HEK293 (cell line): ENCODE measurements around the gene MAN2B2.

Experiments used
- CTCF ChIA-PET: fragments of 350-600 bp; formaldehyde crosslinking; extraction: SDS; loops from one replicate; lab custom pipeline; 2021; ENCODE audit warnings: antibody characterized with exemption; lab: Yijun Ruan, JAX
- POLR2A ChIA-PET: fragments of 300-600 bp; formaldehyde crosslinking; extraction: SDS; loops from one replicate; lab custom pipeline; 2020; ENCODE audit warnings: antibody characterized with exemption, inconsistent platforms; lab: Yijun Ruan, JAX
- H3K27ac ChIP-seq: fragments of 200-500 bp; sonication (Bioruptor generic); 2 replicates; pipeline ENCODE4 v1.5.1; 2014; ENCODE audit warnings: low read depth, low read length, control low read depth, inconsistent platforms; ENCODE audit errors: extremely low read depth
- H3K36me3 ChIP-seq, 2 experiments: fragments of 200-500 bp in 1 of 2; sonication (Bioruptor generic) in 1 of 2; 1 replicate in 1 of 2; 2 replicates in 1 of 2; pipeline ENCODE4 v1.5.1; 2014 to 2017; ENCODE audit warnings: inconsistent platforms in 2 of 2, low read length in 2 of 2; ENCODE audit not compliant: control insufficient read depth in 2 of 2, insufficient read depth in 1 of 2
- H3K4me1 ChIP-seq: fragments of 200-500 bp; sonication (Bioruptor generic); 2 replicates; pipeline ENCODE4 v1.5.1; 2014; ENCODE audit warnings: mild to moderate bottlenecking, low read length, inconsistent platforms; ENCODE audit not compliant: control insufficient read depth, insufficient read depth
- H3K4me3 ChIP-seq: 2 replicates; pipeline ENCODE4 v1.5.1; 2011; ENCODE audit warnings: low read depth, mild to moderate bottlenecking, control low read depth, low read length, moderate library complexity
- H3K9me3 ChIP-seq: fragments of 200-500 bp; sonication (Bioruptor generic); 2 replicates; pipeline ENCODE4 v1.5.1; 2014; ENCODE audit warnings: low read depth, low read length, inconsistent platforms; ENCODE audit not compliant: control insufficient read depth, insufficient read depth
- ATF2 ChIP-seq: fragments of 450-650 bp; formaldehyde crosslinking; IDR thresholded peaks from 2 replicates; pipeline ENCODE4 v1.5.1; 2016; ENCODE audit warnings: missing biosample characterization, missing genetic modification characterization, low read depth
- EGR2 ChIP-seq: fragments of 450-650 bp; formaldehyde crosslinking; IDR thresholded peaks from 2 replicates; pipeline ENCODE4 v1.5.1; 2016; ENCODE audit warnings: low read depth, missing biosample characterization, missing genetic modification characterization
- KLF8 ChIP-seq: fragments of 450-650 bp; formaldehyde crosslinking; IDR thresholded peaks from 2 replicates; pipeline ENCODE4 v1.5.1; 2016; ENCODE audit warnings: missing biosample characterization, missing genetic modification characterization
- KLF9 ChIP-seq: fragments of 450-650 bp; formaldehyde crosslinking; IDR thresholded peaks from 2 replicates; pipeline ENCODE4 v1.5.1; 2016; ENCODE audit warnings: missing biosample characterization, missing genetic modification characterization, low read depth
- REPIN1 ChIP-seq: fragments of 450-650 bp; formaldehyde crosslinking; IDR thresholded peaks from 2 replicates; pipeline ENCODE4 v1.5.1; 2017; ENCODE audit warnings: missing biosample characterization, missing genetic modification characterization, low read depth
- ZBTB17 ChIP-seq: fragments of 450-650 bp; formaldehyde crosslinking; IDR thresholded peaks from 2 replicates; pipeline ENCODE4 v1.5.1; 2016; ENCODE audit warnings: missing biosample characterization, missing genetic modification characterization
- ZBTB20 ChIP-seq: fragments of 450-650 bp; formaldehyde crosslinking; IDR thresholded peaks from 2 replicates; pipeline ENCODE4 v1.5.1; 2016; ENCODE audit warnings: missing biosample characterization, missing genetic modification characterization
- ZEB2 ChIP-seq: fragments of 450-650 bp; formaldehyde crosslinking; IDR thresholded peaks from 2 replicates; pipeline ENCODE4 v1.5.1; 2016; ENCODE audit warnings: missing biosample characterization, missing genetic modification characterization
- ZFHX2 ChIP-seq: fragments of 450-650 bp; formaldehyde crosslinking; conservative IDR thresholded peaks from 2 replicates; pipeline ENCODE4 v1.5.1; 2016; ENCODE audit warnings: missing biosample characterization, missing genetic modification characterization
- ZFP69B ChIP-seq: fragments of 450-650 bp; formaldehyde crosslinking; IDR thresholded peaks from 2 replicates; pipeline ENCODE4 v1.5.1; 2016; ENCODE audit warnings: missing biosample characterization, missing genetic modification characterization
- ZNF23 ChIP-seq: fragments of 450-650 bp; formaldehyde crosslinking; IDR thresholded peaks from 2 replicates; pipeline ENCODE4 v1.5.1; 2016; ENCODE audit warnings: missing biosample characterization, missing genetic modification characterization, borderline replicate concordance
- ZNF335 ChIP-seq: fragments of 450-650 bp; formaldehyde crosslinking; conservative IDR thresholded peaks from 2 replicates; pipeline ENCODE4 v1.5.1; 2016; ENCODE audit warnings: missing biosample characterization, missing genetic modification characterization
- ZNF707 ChIP-seq: fragments of 450-650 bp; formaldehyde crosslinking; IDR thresholded peaks from 2 replicates; pipeline ENCODE4 v1.5.1; 2016; ENCODE audit warnings: missing biosample characterization, missing genetic modification characterization
- ZNF76 ChIP-seq: fragments of 450-650 bp; formaldehyde crosslinking; IDR thresholded peaks from 2 replicates; pipeline ENCODE4; 2016; ENCODE audit warnings: low read depth, missing biosample characterization, missing genetic modification characterization, borderline replicate concordance
- TF ChIP-seq, protein P1 (sequence below): fragments of 450-650 bp; formaldehyde crosslinking; conservative IDR thresholded peaks from 2 replicates; pipeline ENCODE4 v1.5.1; 2016; ENCODE audit warnings: low read depth, missing biosample characterization, missing genetic modification characterization
- TF ChIP-seq, protein P2 (sequence below): fragments of 450-650 bp; formaldehyde crosslinking; IDR thresholded peaks from 2 replicates; pipeline ENCODE4 v1.5.1; 2016; ENCODE audit warnings: missing biosample characterization, missing genetic modification characterization
- TF ChIP-seq, protein P3 (sequence below): fragments of 450-650 bp; formaldehyde crosslinking; IDR thresholded peaks from 2 replicates; pipeline ENCODE4 v1.5.1; 2016; ENCODE audit warnings: missing biosample characterization, missing genetic modification characterization

The MAN2B2 gene

DNA sequence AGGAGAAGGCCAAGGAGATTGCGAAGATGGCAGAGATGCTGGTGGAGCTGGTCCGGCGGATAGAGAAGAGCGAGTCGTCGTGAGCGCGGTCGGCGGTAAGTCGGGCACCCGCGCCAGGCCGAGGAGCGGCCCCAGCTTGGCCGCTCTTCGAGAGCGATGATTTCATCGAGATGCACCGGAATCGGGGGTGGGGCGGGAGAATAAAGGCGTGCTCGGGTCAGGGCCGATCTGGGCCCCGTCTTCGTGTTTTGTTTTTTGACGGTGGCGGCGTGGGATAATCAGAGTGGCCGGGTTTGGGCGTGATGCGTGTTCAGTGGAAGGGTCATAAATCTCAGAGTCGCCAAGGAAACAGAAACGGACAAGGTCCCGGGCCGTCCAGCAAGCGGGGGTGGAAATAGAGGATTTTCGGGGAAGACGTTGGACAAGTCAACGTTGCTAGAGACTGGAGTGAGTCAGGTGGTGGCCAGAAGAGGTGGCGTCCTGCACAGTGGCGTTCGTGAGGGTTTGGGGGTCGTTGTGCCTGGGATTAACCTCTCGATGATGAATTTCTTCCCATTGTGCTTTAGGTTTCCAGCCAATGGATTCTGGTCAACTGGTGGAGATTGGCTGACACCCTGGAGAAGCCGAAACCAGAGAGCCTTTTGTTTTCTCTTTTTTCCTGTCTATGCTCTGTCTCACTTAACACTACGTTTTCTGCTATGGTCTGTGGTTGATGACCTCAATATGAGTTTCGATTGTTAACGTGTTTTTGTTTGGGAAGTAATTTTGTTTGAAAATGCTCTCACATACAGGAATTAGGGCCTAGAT, 66.4 kb downstream of the MAN2B2 start:
- no peaks in the 10 kb centered on the region for H3K9me3 ChIP-seq
- CTCF ChIA-PET = interaction anchor here (0.6 to 0.9 kb wide), 4 partner anchors 8 to 95 kb away, joined by 3 to 4 read pairs (median 4); no protein-coding TSS in a partner anchor
- peak; percentile 62 for TF ChIP-seq ZBTB17 (tag by site-specific recombination)
- TF ChIP-seq, protein P1, sequence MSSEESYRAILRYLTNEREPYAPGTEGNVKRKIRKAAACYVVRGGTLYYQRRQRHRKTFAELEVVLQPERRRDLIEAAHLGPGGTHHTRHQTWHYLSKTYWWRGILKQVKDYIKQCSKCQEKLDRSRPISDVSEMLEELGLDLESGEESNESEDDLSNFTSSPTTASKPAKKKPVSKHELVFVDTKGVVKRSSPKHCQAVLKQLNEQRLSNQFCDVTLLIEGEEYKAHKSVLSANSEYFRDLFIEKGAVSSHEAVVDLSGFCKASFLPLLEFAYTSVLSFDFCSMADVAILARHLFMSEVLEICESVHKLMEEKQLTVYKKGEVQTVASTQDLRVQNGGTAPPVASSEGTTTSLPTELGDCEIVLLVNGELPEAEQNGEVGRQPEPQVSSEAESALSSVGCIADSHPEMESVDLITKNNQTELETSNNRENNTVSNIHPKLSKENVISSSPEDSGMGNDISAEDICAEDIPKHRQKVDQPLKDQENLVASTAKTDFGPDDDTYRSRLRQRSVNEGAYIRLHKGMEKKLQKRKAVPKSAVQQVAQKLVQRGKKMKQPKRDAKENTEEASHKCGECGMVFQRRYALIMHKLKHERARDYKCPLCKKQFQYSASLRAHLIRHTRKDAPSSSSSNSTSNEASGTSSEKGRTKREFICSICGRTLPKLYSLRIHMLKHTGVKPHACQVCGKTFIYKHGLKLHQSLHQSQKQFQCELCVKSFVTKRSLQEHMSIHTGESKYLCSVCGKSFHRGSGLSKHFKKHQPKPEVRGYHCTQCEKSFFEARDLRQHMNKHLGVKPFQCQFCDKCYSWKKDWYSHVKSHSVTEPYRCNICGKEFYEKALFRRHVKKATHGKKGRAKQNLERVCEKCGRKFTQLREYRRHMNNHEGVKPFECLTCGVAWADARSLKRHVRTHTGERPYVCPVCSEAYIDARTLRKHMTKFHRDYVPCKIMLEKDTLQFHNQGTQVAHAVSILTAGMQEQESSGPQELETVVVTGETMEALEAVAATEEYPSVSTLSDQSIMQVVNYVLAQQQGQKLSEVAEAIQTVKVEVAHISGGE (tag by site-specific recombination) = no peak
- peak; percentile 44; the same call in 1 of the 2 replicates for TF ChIP-seq ZBTB20 (tag by site-specific recombination)
- TF ChIP-seq ZNF76 (tag by site-specific recombination) = peak; percentile 54; the same call in 1 of the 2 replicates
- TF ChIP-seq ATF2 (tag by site-specific recombination) = no peak
- peak; percentile 28; the same call in 1 of the 2 replicates for TF ChIP-seq KLF8
- no peak for TF ChIP-seq REPIN1 (tag by site-specific recombination)
- TF ChIP-seq ZNF335 (tag by site-specific recombination) = peak; percentile 15
- TF ChIP-seq EGR2 = peak; percentile 85
- TF ChIP-seq ZEB2 = 0 out of 2 replicates have a peak, but pooled peaks have one; percentile 16
- TF ChIP-seq ZFHX2 = peak; percentile 84
- TF ChIP-seq KLF9 (tag by site-specific recombination) = no peak
- TF ChIP-seq, protein P2, sequence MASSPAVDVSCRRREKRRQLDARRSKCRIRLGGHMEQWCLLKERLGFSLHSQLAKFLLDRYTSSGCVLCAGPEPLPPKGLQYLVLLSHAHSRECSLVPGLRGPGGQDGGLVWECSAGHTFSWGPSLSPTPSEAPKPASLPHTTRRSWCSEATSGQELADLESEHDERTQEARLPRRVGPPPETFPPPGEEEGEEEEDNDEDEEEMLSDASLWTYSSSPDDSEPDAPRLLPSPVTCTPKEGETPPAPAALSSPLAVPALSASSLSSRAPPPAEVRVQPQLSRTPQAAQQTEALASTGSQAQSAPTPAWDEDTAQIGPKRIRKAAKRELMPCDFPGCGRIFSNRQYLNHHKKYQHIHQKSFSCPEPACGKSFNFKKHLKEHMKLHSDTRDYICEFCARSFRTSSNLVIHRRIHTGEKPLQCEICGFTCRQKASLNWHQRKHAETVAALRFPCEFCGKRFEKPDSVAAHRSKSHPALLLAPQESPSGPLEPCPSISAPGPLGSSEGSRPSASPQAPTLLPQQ (tag by site-specific recombination) = peak; percentile 57; the same call in 1 of the 2 replicates
- 0 out of 2 replicates have a peak, but pooled peaks have one; percentile 18 for TF ChIP-seq ZFP69B (tag by site-specific recombination)
- TF ChIP-seq, protein P3, sequence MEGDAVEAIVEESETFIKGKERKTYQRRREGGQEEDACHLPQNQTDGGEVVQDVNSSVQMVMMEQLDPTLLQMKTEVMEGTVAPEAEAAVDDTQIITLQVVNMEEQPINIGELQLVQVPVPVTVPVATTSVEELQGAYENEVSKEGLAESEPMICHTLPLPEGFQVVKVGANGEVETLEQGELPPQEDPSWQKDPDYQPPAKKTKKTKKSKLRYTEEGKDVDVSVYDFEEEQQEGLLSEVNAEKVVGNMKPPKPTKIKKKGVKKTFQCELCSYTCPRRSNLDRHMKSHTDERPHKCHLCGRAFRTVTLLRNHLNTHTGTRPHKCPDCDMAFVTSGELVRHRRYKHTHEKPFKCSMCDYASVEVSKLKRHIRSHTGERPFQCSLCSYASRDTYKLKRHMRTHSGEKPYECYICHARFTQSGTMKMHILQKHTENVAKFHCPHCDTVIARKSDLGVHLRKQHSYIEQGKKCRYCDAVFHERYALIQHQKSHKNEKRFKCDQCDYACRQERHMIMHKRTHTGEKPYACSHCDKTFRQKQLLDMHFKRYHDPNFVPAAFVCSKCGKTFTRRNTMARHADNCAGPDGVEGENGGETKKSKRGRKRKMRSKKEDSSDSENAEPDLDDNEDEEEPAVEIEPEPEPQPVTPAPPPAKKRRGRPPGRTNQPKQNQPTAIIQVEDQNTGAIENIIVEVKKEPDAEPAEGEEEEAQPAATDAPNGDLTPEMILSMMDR = no peak
- TF ChIP-seq ZNF23 (tag by site-specific recombination) = no peak
- 0 out of 2 replicates have a peak, but pooled peaks have one; percentile 13 for TF ChIP-seq ZNF707
- TF ChIP-seq, all 188 proteins: peak for 11
- POLR2A ChIA-PET = interaction anchor here (1.2 to 2.0 kb wide), 5 partner anchors 10 to 426 kb away, joined by 3 to 12 read pairs (median 5); partner anchors contain the start of gene GRPEL1
- Histone ChIP-seq H3K36me3 (peaks cover 0 to 26% of the 10 kb centered on the region in 2 experiments; a peak in 1 of 3 replicates), H3K4me1 (no peaks in the 10 kb centered on the region), H3K27ac (peak overlapping the region; percentile 89), H3K4me3 (peak overlapping the region; percentile 79)
